ENCODE measurements around the gene CNBP. TPM values are rescaled to one million over a fixed set of nuclear protein-coding genes. Genes with fewer than 3 reads are reported as not detected.

Gene CNBP
- total and polyA plus RNA-seq, 2 of the 13 experiments (the other 11 are each of a cell fraction or from before 2014, with no cell fraction given): 282 to 354 TPM

DNA sequence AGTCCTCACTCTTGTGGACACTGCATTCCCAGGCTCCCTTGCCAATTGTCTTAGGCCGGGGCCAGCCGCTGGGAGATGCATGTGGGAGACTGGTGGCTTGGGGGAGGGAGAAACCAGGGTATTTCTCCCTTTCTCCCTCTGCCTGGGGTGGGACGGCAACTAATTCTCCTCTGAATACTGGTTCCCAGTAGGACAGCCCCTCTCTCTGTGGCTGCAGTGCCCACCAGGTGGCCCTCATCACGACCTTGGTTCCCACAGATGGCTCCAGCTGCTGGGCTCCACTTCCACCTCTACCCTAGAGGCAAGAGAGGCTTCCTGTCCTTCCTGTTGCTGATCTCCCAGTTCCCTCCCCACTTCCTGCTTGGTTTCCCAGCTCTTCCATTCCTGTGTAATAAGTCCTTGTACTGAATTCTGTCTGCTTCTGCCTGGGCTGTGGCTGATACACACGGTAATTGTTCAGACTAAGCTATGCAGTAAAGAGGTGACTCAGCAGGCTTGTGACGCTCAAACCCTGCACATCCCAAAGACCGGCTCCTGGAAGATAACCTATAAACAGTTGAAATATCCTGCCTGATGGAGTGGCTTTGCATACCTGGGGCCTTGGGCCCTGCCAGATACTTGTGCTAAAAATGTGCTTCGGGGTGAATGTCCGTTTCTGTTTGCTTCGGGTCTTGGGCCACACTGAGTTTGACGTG lies 45.3 kb upstream of the CNBP start:
- 50% methylated on average over 10 of the region's 11 CpGs for WGBS (ENCODE audit: low lambda C conversion rate)
- peaks cover 69% of the 10 kb centered on the region for H3K4me1 ChIP-seq (ENCODE audit: insufficient read depth, low read length)
- ChIA-PET POLR2A (interaction anchor here (0.9 to 1.6 kb wide), 7 partner anchors 17 to 175 kb away, joined by 3 to 7 read pairs (median 4); partner anchors contain the start of gene COPG1), CTCF (ENCODE audit: low intra/inter-chr PET ratio, low total read pairs) (interaction anchor here (2.4 kb wide), 1 partner anchor 17 kb away, joined by 14 read pairs; no protein-coding TSS in a partner anchor)
- DNase-seq (ENCODE audit: low spot score) (peak; percentile 77), FAIRE-seq (peak; percentile 88), ATAC-seq (peak; percentile 73)
- H3K4me3 ChIP-seq (replicated peaks in 1 of 3; ENCODE audit: insufficient read depth in 1 of 3, low read depth in 2 of 3, low read length in 3 of 3): peak overlapping the region; percentile 9 to 47 (median 25); a peak in 5 of 6 replicates
- H3K79me2 ChIP-seq (ENCODE audit: insufficient read depth, low read length): no peaks in the 10 kb centered on the region
- no peaks in the 10 kb centered on the region for H3K36me3 ChIP-seq (replicated peaks in 1 of 2; ENCODE audit: control insufficient read depth in 1 of 2, insufficient read depth in 2 of 2, low read length in 2 of 2)
- H4K20me1 ChIP-seq (ENCODE audit: insufficient read depth, low read length): no peaks in the 10 kb centered on the region
- peak overlapping the region; percentile 66 for H3K4me2 ChIP-seq (ENCODE audit: low read depth, low read length)
- H3K27ac ChIP-seq (ENCODE audit: extremely low read length, insufficient read depth, low read length): peak overlapping the region; percentile 56
- no TSS peak for BruUV-seq (replicated peaks)
- peak overlapping the region; percentile 36 for H3K9ac ChIP-seq (ENCODE audit: insufficient read depth, low read depth, low read length)
- in situ Hi-C loops (cut with HindIII; ENCODE audit: extremely low pct_ligation_motif_present, low pct_unique_long_range_greater_than_20kb): no loop called here
- intact Hi-C loops (cut with micrococcal nuclease; ENCODE audit: unreplicated experiment): loop anchor here (5.0 kb wide), 1 partner anchor 47 kb away; the partner anchor contains the start of gene CNBP
- no peaks in the 10 kb centered on the region for H3K27me3 ChIP-seq (ENCODE audit: control insufficient read depth in 1 of 2, insufficient read depth in 2 of 2, low read length in 2 of 2)
- no peaks in the 10 kb centered on the region for H3K9me3 ChIP-seq (ENCODE audit: low read length)
- peak overlapping the region; percentile 85 for H2AFZ ChIP-seq (ENCODE audit: low read length)
- TF ChIP-seq THAP11 (CRISPR knock-in tag; IDR thresholded peaks at IDR 0.05) (peak; percentile 39; the same call in 1 of the 2 replicates), RFX3 (CRISPR knock-in tag; IDR thresholded peaks at IDR 0.05) (no peak), POGZ (CRISPR knock-in tag; IDR thresholded peaks at IDR 0.05) (no peak), STAT5B (CRISPR knock-in tag; IDR thresholded peaks at IDR 0.05) (no peak), HES4 (CRISPR knock-in tag; IDR thresholded peaks at IDR 0.05; ENCODE audit: borderline replicate concordance) (no peak), MTF2 (CRISPR knock-in tag; IDR thresholded peaks at IDR 0.05; ENCODE audit: borderline replicate concordance) (no peak), ETV6 (CRISPR knock-in tag; conservative IDR thresholded peaks at IDR 0.05) (peak; percentile 94), ZNF878 (CRISPR knock-in tag; IDR thresholded peaks at IDR 0.05) (no peak), NBN (conservative IDR thresholded peaks at IDR 0.05) (no peak), KLF12 (CRISPR knock-in tag; IDR thresholded peaks at IDR 0.05; ENCODE audit: borderline replicate concordance) (no peak), ZKSCAN1 (IDR thresholded peaks at IDR 0.05; ENCODE audit: low read length) (no peak), POLR2A (IDR thresholded peaks at IDR 0.05; ENCODE audit: insufficient read depth in 1 of 2, low read depth in 2 of 2, low read length in 2 of 2) (no peak; a peak in 1 of 4 replicates)
- TF ChIP-seq, protein P1, sequence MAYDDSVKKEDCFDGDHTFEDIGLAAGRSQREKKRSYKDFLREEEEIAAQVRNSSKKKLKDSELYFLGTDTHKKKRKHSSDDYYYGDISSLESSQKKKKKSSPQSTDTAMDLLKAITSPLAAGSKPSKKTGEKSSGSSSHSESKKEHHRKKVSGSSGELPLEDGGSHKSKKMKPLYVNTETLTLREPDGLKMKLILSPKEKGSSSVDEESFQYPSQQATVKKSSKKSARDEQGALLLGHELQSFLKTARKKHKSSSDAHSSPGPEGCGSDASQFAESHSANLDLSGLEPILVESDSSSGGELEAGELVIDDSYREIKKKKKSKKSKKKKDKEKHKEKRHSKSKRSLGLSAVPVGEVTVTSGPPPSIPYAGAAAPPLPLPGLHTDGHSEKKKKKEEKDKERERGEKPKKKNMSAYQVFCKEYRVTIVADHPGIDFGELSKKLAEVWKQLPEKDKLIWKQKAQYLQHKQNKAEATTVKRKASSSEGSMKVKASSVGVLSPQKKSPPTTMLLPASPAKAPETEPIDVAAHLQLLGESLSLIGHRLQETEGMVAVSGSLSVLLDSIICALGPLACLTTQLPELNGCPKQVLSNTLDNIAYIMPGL (CRISPR knock-in tag; IDR thresholded peaks at IDR 0.05; ENCODE audit: borderline replicate concordance in 1 of 2, low read depth in 1 of 2): peak; percentile 52 to 58; a peak in 1 of 4 replicates
- TF ChIP-seq, protein P2, sequence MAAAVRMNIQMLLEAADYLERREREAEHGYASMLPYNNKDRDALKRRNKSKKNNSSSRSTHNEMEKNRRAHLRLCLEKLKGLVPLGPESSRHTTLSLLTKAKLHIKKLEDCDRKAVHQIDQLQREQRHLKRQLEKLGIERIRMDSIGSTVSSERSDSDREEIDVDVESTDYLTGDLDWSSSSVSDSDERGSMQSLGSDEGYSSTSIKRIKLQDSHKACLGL (CRISPR knock-in tag; IDR thresholded peaks at IDR 0.05): no peak
- TF ChIP-seq, protein P3, sequence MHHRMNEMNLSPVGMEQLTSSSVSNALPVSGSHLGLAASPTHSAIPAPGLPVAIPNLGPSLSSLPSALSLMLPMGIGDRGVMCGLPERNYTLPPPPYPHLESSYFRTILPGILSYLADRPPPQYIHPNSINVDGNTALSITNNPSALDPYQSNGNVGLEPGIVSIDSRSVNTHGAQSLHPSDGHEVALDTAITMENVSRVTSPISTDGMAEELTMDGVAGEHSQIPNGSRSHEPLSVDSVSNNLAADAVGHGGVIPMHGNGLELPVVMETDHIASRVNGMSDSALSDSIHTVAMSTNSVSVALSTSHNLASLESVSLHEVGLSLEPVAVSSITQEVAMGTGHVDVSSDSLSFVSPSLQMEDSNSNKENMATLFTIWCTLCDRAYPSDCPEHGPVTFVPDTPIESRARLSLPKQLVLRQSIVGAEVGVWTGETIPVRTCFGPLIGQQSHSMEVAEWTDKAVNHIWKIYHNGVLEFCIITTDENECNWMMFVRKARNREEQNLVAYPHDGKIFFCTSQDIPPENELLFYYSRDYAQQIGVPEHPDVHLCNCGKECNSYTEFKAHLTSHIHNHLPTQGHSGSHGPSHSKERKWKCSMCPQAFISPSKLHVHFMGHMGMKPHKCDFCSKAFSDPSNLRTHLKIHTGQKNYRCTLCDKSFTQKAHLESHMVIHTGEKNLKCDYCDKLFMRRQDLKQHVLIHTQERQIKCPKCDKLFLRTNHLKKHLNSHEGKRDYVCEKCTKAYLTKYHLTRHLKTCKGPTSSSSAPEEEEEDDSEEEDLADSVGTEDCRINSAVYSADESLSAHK (CRISPR knock-in tag; IDR thresholded peaks at IDR 0.05; ENCODE audit: borderline replicate concordance): no peak
- TF ChIP-seq, protein P4, sequence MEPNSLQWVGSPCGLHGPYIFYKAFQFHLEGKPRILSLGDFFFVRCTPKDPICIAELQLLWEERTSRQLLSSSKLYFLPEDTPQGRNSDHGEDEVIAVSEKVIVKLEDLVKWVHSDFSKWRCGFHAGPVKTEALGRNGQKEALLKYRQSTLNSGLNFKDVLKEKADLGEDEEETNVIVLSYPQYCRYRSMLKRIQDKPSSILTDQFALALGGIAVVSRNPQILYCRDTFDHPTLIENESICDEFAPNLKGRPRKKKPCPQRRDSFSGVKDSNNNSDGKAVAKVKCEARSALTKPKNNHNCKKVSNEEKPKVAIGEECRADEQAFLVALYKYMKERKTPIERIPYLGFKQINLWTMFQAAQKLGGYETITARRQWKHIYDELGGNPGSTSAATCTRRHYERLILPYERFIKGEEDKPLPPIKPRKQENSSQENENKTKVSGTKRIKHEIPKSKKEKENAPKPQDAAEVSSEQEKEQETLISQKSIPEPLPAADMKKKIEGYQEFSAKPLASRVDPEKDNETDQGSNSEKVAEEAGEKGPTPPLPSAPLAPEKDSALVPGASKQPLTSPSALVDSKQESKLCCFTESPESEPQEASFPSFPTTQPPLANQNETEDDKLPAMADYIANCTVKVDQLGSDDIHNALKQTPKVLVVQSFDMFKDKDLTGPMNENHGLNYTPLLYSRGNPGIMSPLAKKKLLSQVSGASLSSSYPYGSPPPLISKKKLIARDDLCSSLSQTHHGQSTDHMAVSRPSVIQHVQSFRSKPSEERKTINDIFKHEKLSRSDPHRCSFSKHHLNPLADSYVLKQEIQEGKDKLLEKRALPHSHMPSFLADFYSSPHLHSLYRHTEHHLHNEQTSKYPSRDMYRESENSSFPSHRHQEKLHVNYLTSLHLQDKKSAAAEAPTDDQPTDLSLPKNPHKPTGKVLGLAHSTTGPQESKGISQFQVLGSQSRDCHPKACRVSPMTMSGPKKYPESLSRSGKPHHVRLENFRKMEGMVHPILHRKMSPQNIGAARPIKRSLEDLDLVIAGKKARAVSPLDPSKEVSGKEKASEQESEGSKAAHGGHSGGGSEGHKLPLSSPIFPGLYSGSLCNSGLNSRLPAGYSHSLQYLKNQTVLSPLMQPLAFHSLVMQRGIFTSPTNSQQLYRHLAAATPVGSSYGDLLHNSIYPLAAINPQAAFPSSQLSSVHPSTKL (CRISPR knock-in tag; IDR thresholded peaks at IDR 0.05): 0 out of 2 replicates have a peak, but pooled peaks have one; percentile 13

All from HepG2 (cell line).